Superior temporal gyrus (tissue), 1 donor: ENCODE data around the gene TBC1D10A.

ENCODE experiments used
- DNase-seq: peaks from one replicate; pipeline ENCODE4 v3.0.0-alpha.2; 2016; ENCODE audit errors: extremely low spot score

The TBC1D10A gene

DNA sequence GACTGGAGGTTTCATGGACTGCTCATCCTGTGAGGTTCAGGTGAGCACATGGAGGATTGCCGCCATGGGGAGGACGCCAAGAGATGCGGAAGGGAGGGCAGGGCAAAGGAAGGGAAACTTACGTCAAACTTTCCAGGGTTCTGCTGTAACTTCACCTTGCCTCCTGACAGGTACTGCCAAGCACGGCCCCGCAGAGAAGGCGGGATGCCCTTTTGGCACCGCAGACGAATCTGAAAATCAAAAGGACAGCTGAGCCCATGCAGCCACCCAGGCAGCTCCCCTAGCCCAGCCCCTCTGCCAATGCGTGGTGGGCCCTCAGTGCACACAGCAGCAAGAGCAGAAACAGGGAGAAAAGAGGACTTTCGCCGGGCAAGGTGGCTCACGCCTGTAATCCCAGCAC, 27.4 kb downstream of the TBC1D10A start:
- DNase-seq, result no peak

DNA sequence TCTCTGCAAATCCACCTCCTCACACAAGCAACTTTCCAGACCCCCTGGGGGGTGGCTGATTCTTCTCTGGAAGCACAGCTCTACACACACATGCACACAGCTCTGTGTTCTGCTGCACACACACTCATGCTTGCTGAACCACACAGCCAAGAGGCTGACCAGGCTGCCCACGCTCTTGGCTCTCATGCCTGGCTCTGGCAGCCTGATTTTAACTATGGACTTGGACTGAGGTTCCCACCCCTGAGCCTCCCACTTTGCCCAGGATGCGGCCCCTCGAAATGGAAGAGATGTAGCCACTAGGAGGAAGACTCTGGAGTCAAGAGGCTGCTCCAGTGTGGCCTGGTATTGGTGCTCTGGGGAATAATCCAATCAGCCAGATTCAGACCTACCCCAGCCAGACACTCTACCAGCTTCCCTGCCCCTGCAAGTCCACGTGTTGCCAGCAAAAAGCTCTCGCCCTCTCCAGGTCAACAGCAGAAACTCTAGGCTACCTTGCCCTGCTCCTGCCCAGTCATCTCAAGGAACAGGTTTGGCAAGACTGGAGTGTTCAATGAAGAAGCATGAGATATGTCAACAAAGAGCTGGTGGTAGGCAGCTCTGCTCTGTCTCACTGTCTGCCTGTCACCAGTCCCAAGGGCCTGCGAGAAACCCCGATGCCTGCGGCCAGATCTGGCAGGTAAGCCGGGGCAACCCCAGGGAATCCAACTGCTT, 28.6 kb downstream of the TBC1D10A start:
- no peak for DNase-seq

- DNase-seq, result no peak
Measured at GRCh38 chr22:30297276-30297990, 29.3 kb downstream of the TBC1D10A start.

- DNase-seq, result no peak
Measured at GRCh38 chr22:30296833-30297232, 29.9 kb downstream of the TBC1D10A start.

- no peak for DNase-seq
Measured at GRCh38 chr22:30296324-30296723, 30.4 kb downstream of the TBC1D10A start.

GRCh38 chr22:30295576-30295975, 31.2 kb downstream of the TBC1D10A start:
- DNase-seq, result no peak

- DNase-seq, result no peak
Measured at GRCh38 chr22:30294830-30295229, 31.9 kb downstream of the TBC1D10A start.

DNA sequence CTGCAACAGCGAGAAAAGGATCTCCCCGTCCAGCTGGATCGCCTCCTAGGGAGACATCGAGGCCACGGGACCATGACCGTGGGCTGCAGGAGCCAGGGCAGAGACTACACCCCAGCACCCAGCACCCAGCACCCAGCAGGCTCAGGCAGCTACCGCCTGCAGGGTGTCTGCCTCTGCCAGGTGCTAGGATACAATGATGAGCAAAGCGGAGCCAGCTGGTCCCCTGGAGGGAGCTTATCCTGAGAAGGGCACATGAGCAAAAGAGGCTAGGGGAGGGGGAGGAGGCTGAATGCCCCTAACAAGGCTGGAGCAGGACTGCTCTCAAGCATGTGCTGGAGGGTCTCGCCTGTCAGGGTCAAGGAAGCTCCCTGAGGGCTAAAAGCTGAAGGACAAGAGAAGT, 32.7 kb downstream of the TBC1D10A start:
- no peak for DNase-seq

- no peak for DNase-seq
Measured at GRCh38 chr22:30293026-30293425, 33.7 kb downstream of the TBC1D10A start.

DNA sequence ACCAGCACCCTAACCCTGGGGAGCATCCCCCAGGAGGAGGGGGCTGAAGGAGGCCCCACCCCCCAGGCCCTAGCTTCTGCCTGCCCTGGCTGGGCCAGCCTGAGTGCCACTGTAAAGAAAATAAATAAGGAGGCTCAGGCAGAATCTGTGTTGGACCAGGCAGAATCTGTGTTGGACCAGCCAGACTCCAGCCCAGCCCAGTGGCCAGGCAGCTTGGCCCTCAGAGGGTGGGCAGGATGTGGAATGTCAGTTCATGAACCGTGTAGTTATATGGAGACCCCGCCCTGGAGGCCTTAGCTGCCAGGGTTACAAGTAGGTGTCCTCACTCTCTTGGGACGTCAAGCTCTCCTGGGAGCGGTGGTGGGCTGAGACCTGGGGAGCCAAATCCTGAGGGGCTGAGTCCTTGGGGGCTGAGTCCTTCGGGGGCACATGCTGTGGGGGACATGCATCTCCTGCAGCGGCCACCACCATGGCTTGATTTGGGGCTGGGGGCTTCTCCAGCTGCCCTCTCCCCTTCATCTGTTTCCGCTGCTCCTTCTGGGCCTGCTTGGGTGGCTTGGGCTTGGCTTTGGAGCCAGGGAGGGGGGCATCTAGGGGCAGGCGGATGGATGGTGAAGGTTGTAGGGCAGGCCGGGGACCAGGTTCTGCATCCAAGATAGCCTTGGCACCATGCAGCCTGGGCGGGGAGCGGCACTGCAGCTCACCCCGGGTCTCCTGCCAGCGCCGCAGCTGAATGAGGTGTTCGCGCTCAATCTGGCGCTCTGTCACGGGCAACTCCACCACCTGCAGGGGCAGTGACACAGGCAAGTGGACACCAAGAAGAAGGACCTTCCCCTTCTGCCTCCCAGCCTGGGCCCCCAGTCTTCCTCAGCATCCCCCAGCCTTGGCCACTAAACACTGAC, 34.4 kb downstream of the TBC1D10A start:
- DNase-seq, result no peak

DNA sequence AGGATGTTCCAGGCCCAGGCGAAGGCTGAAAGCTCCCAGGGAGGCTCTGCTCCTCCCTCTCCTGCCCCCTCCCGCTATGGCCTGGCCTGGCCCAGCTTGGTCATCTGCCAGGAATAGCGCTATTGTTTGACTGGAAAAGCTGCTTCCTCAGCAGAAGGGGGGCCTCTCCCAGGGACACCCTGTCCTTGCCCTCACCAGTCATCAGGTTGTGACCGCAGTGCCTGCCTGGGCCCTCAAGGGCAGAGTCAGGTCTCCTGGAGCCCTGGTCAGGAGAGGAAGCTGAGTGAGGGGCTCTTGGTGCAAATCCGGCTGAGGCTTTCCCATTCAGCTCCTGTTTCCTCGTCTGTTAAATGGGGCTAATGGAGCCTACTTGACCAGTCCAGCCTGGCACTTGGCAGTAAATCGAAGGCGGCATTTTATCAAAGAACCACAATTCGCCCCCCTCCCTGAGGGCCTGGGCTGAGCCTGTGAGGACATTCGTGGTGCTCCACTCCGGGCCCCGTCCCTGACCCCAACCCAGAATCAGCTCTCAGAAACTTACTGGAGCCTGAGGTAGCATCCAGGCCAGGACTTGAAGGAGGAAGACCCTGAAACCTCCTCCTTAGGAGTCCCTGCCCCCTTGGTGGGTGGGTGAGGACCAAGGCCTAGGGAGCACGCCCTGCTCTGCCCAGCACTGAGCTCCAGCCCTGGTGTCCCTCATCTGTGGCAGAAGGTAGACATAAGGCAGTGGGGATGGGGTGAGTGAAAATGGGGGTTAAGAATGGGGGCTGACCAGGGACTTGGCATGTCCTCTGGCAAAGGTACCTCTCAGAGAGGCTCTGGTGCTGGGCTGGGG, 35.5 kb downstream of the TBC1D10A start:
- DNase-seq, result peak; percentile 91

DNA sequence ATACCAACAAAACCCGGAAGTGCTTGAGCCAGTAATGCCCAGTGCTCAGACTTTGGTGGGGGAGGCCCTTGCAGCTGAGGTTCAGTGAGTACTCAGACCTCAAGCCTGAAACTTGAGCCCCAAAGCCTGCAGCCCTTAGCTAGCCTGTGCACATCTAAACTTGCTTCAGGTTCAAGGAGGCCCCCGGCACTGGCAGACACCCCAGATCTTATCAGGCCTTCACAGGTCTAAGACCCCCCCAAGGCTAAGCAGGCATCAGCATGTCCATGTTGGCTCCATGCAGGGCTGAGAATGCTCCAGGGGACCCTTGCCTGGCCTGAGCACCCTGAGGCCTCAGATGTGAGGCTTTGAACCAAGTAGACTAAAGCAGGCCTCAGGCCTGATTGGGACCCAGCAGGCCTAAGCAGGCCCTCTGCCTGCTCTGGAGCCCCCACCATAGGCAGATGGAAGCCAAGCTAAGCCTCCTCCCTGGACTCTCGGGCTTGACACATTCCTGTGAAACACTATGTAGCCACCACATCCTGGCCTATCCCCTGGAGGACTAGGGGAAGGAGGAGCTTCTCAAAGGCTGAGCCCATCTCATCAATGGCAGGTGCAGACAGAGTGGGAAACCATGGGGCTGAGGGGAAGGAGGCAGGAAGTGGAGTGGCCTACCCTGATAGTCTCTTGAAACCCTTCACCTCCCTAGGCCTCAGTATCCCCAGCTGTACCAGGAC, 36.2 kb downstream of the TBC1D10A start:
- no peak for DNase-seq

- no peak for DNase-seq
Measured at GRCh38 chr22:30289980-30290313, 36.8 kb downstream of the TBC1D10A start.

- peak; percentile 96 for DNase-seq
Measured at GRCh38 chr22:30289141-30289979, 37.4 kb downstream of the TBC1D10A start, which contains the start of gene CASTOR1. TSS of gene CASTOR1 (minus strand) at chr22:30289505. CDS start at chr22:30289497, 8 bp downstream.

GRCh38 chr22:30288419-30289140, 38.2 kb downstream of the TBC1D10A start:
- DNase-seq, result no peak

DNA sequence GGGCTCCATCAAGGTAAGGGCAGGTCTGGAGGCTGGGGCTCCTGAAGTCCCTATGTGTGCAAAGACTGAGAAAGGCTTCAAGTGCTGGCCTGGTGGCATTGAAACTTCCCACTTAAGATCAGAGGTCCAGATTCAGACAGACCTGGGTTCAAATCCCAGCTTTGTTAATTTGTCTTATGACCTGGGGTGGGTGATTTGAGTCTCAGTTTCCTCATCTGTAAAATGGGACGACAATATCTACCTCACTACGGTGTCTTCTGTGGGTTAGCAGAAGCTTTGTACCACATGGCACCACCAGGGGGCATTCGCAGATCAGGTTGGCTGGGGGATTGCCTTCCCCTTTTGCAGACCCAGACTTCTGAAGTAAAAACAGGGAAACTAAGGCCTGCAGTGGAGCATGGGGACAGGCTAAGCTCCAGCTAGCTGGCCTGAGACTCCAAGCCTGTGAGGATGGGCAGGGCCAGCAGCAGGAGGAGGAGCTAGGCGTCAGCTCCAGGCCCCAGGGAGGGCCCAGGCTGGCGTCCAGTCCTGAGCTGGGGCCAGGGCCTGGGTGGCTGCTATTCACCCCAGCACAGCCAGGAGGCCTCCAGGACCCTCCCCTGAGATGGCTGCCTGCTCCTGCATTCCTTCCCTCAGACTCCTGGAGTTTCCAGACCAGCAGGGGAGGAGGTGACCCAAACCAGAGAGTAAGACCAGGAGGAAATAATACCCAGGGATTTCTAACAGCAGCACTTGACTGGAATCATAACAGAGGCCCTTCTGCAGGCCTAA, 38.9 kb downstream of the TBC1D10A start:
- peak; percentile 87 for DNase-seq

GRCh38 chr22:30286813-30287647, 39.7 kb downstream of the TBC1D10A start:
- DNase-seq, result peak; percentile 22
